HG02610 (cell line): Measurements from ENCODE around the gene YY1AP1.
"Not testable (repeated sequence)": the region's sequence is repeated elsewhere in the genome, so short reads cannot be mapped to it uniquely, and the experiment has no call there.

Experiments used
- ATAC-seq: cut with Tn5 transposase; IDR thresholded peaks from one replicate; pipeline ENCODE4 v1.9.1; 2021; ENCODE audit warnings: mild to moderate bottlenecking, moderate library complexity; ENCODE audit not compliant: unreplicated experiment

YY1AP1 gene

DNA sequence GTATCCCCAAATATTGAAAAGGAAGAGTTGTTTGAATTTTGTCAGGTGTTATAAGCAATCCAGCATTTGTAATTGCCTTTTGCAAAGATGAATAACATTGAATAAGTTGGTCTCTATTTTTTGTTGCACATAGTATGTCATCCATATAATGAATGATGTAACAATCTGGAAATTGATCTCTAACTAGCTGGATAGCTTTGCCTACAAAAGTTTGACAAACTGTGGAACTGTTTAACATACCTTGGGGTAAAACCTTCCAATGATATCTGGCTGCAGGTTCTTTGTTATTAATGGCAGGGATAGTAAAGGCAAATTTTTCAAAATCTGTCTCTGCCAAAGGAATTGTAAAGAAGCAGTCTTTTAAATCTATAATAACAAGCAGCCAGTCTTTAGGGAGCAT, 8.0 kb upstream of the YY1AP1 start:
- ATAC-seq: no peak

- ATAC-seq: no peak
Observed at GRCh38 chr1:155695608-155696007, 7.0 kb upstream of the YY1AP1 start.

- ATAC-seq: no peak
Observed at GRCh38 chr1:155695072-155695471, 6.5 kb upstream of the YY1AP1 start.

DNA sequence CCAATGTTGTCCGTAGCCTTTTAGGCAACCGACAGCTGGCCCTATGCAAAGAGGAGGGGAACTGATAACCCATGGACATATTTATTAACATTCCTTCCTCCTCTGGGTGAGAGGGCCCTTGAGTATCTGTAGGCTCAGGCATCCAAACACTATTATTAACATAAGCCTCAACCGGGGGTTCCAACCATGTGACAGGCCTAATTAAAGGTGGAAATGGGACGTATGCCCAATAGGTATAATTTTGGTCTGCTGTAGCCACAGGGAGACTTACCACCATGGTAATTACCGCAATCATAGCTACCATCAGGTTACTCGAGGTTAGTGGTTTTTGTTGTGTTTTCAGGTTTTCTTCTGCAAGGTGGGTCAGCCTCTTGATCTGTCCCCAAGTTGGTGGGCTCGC, 5.6 kb upstream of the YY1AP1 start:
- no peak for ATAC-seq

GRCh38 chr1:155691992-155692528, 3.5 kb upstream of the YY1AP1 start:
- no peak for ATAC-seq

GRCh38 chr1:155689081-155689607, 570 bp upstream of the YY1AP1 start, which contains the start of gene DAP3:
Gene DAP3, plus strand, starts transcription at chr1:155689091. Its CDS starts 20,689 bp downstream, at chr1:155709780.
- not testable (repeated sequence) for ATAC-seq

DNA sequence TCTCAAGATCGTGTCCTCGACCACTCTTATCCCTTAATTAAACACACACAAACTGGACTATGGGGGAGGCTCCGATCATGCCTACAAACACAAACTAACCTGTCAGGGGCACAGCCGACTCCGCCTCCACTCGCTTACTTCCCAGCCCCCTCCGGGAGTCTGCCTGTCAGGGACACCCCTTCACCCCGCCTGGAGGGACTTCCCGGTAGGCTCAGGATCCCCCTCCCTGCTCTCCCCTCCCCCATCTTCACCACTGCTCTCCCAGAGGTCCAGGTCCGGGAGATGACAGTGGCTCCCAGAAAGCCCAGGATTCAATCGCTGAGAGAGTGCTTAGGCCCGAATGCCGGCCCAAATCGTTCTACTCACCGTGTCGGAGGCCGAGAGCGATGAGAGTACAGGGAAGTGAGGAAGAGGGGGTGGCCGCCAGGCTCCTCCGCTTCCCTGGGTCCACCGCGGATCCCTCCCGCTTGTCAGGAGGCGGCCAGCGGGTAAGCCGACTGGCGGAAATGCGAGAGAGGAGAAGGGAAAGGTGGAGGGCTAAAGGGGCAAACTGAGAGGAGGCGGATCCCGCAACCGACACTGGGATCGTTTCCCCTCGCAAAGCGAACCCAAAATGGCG, 760 bp downstream of the YY1AP1 start:
- not testable (repeated sequence) for ATAC-seq

- ATAC-seq: no peak
Observed at GRCh38 chr1:155681776-155682175, 6.8 kb downstream of the YY1AP1 start.

DNA sequence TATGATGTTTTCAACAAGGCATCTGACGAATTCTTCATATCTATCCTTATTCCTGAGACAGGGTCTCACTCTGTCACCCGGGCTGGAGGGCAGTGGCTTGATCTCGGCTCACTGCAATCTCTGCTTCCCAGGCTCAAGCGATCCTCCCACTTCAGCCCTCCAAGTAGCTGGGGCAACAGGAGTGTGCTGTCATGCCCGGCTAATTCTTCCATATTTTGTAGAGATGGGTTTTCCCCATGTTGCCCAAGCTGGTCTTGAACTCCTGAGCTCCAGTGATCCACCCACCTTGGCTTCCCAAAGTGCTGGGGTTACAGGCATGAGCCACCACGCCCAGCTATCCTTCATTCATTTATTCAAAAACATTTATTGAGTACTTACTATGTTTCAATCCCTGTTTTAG, 8.0 kb downstream of the YY1AP1 start:
- no peak for ATAC-seq

DNA sequence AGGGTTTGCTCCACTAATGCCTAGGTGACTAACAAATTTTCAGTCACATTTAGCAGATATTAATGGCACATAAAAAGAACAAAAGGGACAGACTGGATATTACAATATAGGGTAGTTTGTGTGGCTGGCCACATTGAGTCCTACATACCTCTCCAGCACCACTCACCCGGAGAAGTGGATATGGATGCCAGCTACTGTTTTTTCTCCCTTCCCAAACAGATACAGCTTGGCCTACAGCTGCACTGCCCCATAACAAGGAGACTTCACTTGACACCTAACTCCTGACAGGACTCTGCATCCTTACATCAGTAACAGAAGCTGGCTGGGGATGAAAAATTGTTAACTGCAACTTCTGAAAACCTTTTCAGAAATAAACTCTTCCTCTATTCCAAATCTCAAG, 9.6 kb downstream of the YY1AP1 start:
- ATAC-seq: not testable (repeated sequence)

- ATAC-seq: no peak
Observed at GRCh38 chr1:155678027-155678426, 10.5 kb downstream of the YY1AP1 start.

DNA sequence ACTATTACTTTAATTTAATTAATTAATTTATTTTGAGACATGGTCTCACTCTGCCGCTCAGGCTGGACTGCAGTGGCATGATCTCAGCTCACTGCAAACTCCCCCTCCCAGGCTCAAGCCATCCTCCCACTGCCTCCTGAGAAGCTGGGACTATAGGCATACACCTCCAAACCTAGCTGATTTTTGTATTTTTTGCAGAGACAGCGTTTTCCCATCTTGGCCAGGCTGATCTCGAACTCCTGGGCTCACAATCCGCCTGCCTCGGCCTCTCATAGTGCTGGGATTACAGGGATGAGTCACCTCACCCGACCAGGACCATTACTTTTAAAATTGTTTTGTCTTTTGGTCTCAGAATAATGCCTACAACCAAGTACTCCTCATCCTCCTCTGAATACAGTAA, 15.6 kb downstream of the YY1AP1 start:
- ATAC-seq: no peak

DNA sequence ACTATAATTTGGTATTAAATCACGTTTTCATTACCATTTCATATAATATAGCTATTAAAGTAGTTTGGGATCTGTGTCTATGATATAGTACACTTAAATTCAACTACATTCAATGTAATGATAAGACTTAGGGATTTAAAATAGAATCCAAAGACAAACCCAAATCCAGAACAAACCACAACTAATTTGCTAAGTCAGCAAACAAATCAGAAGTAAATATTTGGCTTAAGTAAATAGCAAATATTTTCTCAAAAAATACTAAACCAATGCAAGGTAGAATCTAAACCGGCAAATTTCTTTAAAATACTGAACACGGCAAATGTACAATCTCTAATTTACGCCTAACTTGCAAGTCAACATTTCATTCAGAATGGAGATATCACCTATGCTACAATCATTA, 16.8 kb downstream of the YY1AP1 start:
- ATAC-seq: no peak

DNA sequence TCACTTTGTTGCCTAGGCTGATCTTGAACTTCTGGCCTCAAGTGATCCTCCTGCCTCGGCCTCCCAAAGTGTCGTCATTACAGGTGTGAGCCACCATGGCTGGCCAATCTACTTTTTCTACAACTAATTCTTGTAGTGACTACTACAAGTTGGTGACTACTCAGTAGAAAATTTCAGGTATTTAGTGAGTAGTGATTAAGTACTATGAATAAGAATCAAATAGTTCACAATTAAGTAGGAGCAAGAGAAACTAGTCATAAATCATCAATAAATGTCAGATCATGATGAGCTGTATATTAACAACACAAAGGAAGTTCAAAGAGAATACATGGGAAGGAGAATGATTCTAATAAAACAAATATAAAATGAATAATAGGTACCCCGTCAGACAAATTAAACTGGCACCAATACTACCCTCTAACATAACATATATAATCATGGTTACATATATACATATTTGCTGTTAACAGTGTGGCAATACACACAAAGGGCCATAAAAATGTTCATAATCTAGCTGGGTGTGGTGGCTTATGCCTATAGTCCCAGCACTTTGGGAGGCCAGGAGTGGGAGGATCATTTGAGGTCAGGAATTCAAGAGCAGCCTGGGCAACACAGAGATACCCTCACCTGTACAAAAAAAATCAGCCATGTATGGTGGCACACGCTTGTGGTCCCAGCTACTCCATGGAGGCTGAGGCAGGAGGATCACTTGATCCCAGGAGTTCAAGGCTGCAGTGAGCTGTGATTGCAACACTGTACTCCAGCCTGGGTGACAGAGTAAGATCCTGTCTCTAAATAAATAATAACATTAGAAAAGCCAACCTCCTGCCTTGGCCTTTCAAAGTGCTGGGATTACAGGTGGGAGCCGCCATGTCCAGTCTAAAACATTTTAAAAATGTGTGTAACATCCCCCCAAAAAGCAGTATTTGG, 19.1 kb downstream of the YY1AP1 start:
- ATAC-seq: no peak

DNA sequence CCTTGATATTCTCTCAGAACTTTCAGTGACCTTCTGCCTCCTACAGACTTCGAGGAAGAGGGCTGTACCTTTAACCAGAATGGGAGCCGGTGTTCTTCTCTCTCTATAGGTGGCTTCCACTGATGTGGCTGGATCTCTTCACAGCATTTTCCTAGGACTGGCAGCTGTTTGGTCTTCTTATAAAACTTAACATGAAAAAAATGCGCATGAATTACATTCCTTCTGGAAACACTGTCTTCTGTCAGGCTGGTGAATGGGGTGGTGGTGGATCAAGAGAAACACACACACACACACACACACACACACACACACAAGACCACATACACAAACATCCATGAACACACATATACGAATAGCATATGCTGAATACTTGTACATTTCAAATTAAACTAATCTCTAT, 27.3 kb downstream of the YY1AP1 start:
- ATAC-seq: not testable (repeated sequence)

DNA sequence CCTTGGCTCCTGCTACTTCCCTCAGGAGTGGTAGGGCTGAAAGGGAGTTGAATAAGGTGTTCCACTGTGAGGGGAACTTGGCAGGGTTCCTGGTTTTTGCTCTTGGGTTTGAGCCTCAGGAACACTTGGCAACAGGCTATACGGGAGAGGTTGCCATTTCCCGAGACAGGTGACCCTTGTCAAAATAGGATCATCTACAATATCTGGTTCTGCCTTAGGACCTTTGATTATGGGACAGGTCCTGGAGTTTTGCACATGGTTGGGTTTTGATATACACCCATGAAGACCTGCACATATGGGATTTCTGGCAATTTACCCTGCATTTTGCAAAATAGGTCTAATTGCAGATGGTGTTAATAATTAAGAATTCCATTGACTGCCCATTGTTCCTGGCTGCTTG, 31.1 kb downstream of the YY1AP1 start:
- ATAC-seq: no peak

DNA sequence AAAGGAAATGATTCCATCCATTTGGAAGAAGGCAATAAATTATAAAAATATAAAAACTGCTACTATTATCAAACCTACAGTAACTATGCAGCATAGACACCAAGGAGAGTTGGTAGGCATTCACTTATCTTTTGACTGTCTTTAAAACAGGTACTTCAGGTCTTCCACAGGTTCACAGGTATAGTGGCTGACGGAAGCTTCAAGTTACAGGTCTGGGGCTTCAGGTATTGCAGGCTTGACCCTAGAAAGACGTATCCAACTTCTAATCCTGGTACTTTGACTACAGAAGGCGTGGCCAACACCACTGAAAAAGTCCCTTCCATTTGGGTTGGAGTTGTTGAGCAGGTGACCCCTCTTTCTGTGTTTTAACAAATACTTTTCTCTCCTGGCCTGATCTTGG, 35.6 kb downstream of the YY1AP1 start:
- no peak for ATAC-seq

GRCh38 chr1:155651861-155652661, 36.5 kb downstream of the YY1AP1 start:
- ATAC-seq: no peak

DNA sequence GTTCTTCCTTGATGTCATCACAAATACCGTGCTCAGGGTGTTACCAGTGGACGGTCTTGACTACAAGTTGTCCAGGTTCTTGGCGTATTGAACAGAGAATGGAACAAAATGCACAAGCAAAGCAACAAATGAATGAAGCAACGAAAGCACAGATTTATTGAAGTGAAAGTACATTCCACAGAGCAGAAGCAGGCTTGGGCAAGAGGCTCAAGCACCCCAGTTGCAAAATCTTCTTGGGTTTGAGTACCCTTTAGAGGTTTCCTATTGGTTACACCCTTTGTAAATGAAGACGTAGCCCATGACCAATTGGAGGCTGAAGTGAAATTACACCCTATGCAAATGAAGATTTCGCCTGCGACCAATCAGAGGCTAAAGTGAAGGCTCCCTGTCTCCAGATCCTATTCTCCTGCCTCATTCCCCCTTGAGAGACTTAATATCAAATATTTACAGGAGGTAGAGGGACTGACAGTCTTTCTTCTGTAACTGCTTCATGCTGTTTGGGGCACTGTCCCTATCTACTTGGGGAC, 38.3 kb downstream of the YY1AP1 start:
- no peak for ATAC-seq

- ATAC-seq: no peak
Observed at GRCh38 chr1:155649676-155650075, 38.9 kb downstream of the YY1AP1 start.
